Aorta (tissue), 5 donors: ENCODE results near the gene L2HGDH. TPM values are rescaled to one million over a fixed set of nuclear protein-coding genes. Genes with fewer than 3 reads are reported as not detected.

Source experiments
- ATAC-seq: fragments of 200-7000 bp; cut with Tn5 transposase; one replicate; pipeline ENCODE4 v1.9.1; 2022; ENCODE audit warnings: moderate library complexity; ENCODE audit not compliant: low FRiP score
- DNase-seq, 2 donors: peaks; one replicate each; pipeline ENCODE4 v3.0.0-alpha.2; 2020
- H3K27ac ChIP-seq, 2 donors: one replicate each; pipeline ENCODE4 v1.5.1; 2013; ENCODE audit warnings: low read length in 2 of 2, mild to moderate bottlenecking in 2 of 2, moderate library complexity in 2 of 2, control low read depth in 1 of 2, inconsistent platforms in 1 of 2, low read depth in 1 of 2
- H3K27me3 ChIP-seq, 2 donors: one replicate each; pipeline ENCODE4 v1.6.1; 2013; ENCODE audit warnings: control low read depth in 1 of 2, low read length in 1 of 2, mild to moderate bottlenecking in 1 of 2, moderate library complexity in 1 of 2; ENCODE audit not compliant: insufficient read depth in 2 of 2, control insufficient read depth in 1 of 2
- H3K36me3 ChIP-seq, 2 donors: one replicate each; pipeline ENCODE4 v1.6.1; 2013; ENCODE audit warnings: control low read depth in 1 of 2, low read length in 1 of 2, mild to moderate bottlenecking in 1 of 2; ENCODE audit not compliant: insufficient read depth in 2 of 2, control insufficient read depth in 1 of 2
- H3K4me1 ChIP-seq, 2 donors: one replicate each; pipeline ENCODE4 v1.6.1; 2013; ENCODE audit warnings: low read length in 2 of 2, control low read depth in 1 of 2, mild to moderate bottlenecking in 1 of 2, moderate library complexity in 1 of 2; ENCODE audit not compliant: insufficient read depth in 2 of 2, control insufficient read depth in 1 of 2
- H3K4me3 ChIP-seq, 2 donors: one replicate each; pipeline ENCODE4 v1.5.1; 2013; ENCODE audit warnings: low read length in 2 of 2, control low read depth in 1 of 2, mild to moderate bottlenecking in 1 of 2
- H3K9me3 ChIP-seq: one replicate; pipeline ENCODE4 v1.6.1; 2013; ENCODE audit warnings: mild to moderate bottlenecking, low read length; ENCODE audit not compliant: control insufficient read depth
- WGBS, 2 donors: extraction: QIAGEN DNeasy Blood & Tissue Kit; methylation state at CpG; one replicate each; pipeline ENCODE4 v1.1.7; 2013; 5-methylcytosine and 5-hydroxymethylcytosine counted together
- intact Hi-C, 2 donors: fragments of 100-400 bp; cut with DNase I; formaldehyde crosslinking; loops; one replicate each; pipeline versions ENCODE4 v1.14.2 to v1.15.0; 2022
- polyA plus RNA-seq, 2 donors: library from polyadenylated mRNA; stranded (reverse); fragments of 200-250 nt; gene quantifications; one replicate each; pipeline ENCODE4 v1.2.3, GENCODE V29; 2013
- total RNA-seq, 2 donors: library from RNA; stranded (reverse); fragmentation: NEBNext Ultra II Directional; extraction: Animal tissue kit (Norgen Biotek cat#: 25700); gene quantifications; one replicate each; pipeline ENCODE4 v1.2.1, GENCODE V29; 2021
- donor health status: healthy with polysubstance abuse.
- donor health status: Bipolar disorder and iron deficiency.
- donor health status: DM: no; HTN: no; CAD: no.
- donor health status: DM: no; HTN: no; CAD: no.
- donor health status: DM: yes; HTN: yes; CAD: no.

Gene L2HGDH
- total and polyA plus RNA-seq, 4 donors = 1.9 to 2.7 (median 2.3) TPM

GRCh38 chr14:50312734-50313054 lies 665 bp upstream of the L2HGDH start:
- Histone ChIP-seq H3K27me3 (no peaks in the 10 kb centered on the region), H3K36me3 (no peaks in the 10 kb centered on the region), H3K4me3 (peak overlapping the region; percentile 54 to 76), H3K9me3 (no peaks in the 10 kb centered on the region), H3K4me1 (no peaks in the 10 kb centered on the region), H3K27ac (peak overlapping the region in 1 of 2 donors; percentile 53)
- 3 to 4% methylated on average over 13 to 18 of the region's 18 CpGs for WGBS, 2 donors
- intact Hi-C loops = loop anchor here in 1 of 2 donors (5.0 kb wide), 1 partner anchor 80 kb away; the partner anchor contains the start of gene SOS2
- ATAC-seq = no peak
- no peak for DNase-seq

GRCh38 chr14:50311337-50311971 lies 575 bp downstream of the L2HGDH start:
- ATAC-seq (no peak), DNase-seq (no peak)
- Histone ChIP-seq H3K4me1 (no peaks in the 10 kb centered on the region), H3K36me3 (no peaks in the 10 kb centered on the region), H3K9me3 (no peaks in the 10 kb centered on the region), H3K27me3 (no peaks in the 10 kb centered on the region), H3K27ac (peak overlapping the region in 1 of 2 donors; percentile 26), H3K4me3 (peak overlapping the region; percentile 49 to 76)
- intact Hi-C loops = loop anchor here in 1 of 2 donors (5.0 kb wide), 1 partner anchor 79 kb away; the partner anchor contains the start of gene SOS2
- 2 to 4% methylated on average over 18 of the region's 18 CpGs for WGBS, 2 donors

- DNase-seq (no peak), ATAC-seq (no peak)
- Histone ChIP-seq H3K27ac (no peak overlapping the region), H3K4me1 (no peaks in the 10 kb centered on the region), H3K9me3 (no peaks in the 10 kb centered on the region), H3K4me3 (no peak overlapping the region), H3K36me3 (no peaks in the 10 kb centered on the region), H3K27me3 (no peaks in the 10 kb centered on the region)
- 95% methylated on average over 4 of the region's 4 CpGs for WGBS, 2 donors
- intact Hi-C loops = loop anchor here in 1 of 2 donors (5.0 kb wide), 1 partner anchor 78 kb away; the partner anchor contains the start of gene SOS2
These were observed 1.6 kb downstream of the L2HGDH start for GRCh38 chr14:50310445-50310844.

- 88 to 93% methylated on average over 4 of the region's 4 CpGs for WGBS, 2 donors
- Histone ChIP-seq H3K4me3 (no peak overlapping the region), H3K36me3 (no peaks in the 10 kb centered on the region), H3K4me1 (no peaks in the 10 kb centered on the region), H3K27ac (no peak overlapping the region), H3K27me3 (no peaks in the 10 kb centered on the region), H3K9me3 (no peaks in the 10 kb centered on the region)
- ATAC-seq (no peak), DNase-seq (no peak)
- intact Hi-C loops = no loop called here
These were observed 3.6 kb downstream of the L2HGDH start for GRCh38 chr14:50308363-50308915.

- intact Hi-C loops = no loop called here
- peaks cover 0 to 2% of the 10 kb centered on the region in 2 donors for H3K4me1 ChIP-seq
- DNase-seq = no peak
- H3K4me3 ChIP-seq = no peak overlapping the region
- H3K36me3 ChIP-seq = peaks cover 0 to 3% of the 10 kb centered on the region in 2 donors
- 96 to 97% methylated on average over 8 of the region's 8 CpGs for WGBS, 2 donors
- no peak for ATAC-seq
- H3K9me3 ChIP-seq = no peaks in the 10 kb centered on the region
- no peaks in the 10 kb centered on the region for H3K27me3 ChIP-seq
- no peak overlapping the region for H3K27ac ChIP-seq
These were observed 8.1 kb downstream of the L2HGDH start for GRCh38 chr14:50303744-50304471.

GRCh38 chr14:50301914-50302313 lies 10.1 kb downstream of the L2HGDH start:
- Histone ChIP-seq H3K4me3 (no peak overlapping the region), H3K27ac (no peak overlapping the region), H3K36me3 (peaks cover 0 to 3% of the 10 kb centered on the region in 2 donors), H3K4me1 (peaks cover 0 to 2% of the 10 kb centered on the region in 2 donors), H3K9me3 (no peaks in the 10 kb centered on the region), H3K27me3 (no peaks in the 10 kb centered on the region)
- DNase-seq (no peak), ATAC-seq (no peak)
- intact Hi-C loops = no loop called here

GRCh38 chr14:50299585-50299984 lies 12.4 kb downstream of the L2HGDH start:
- peaks cover 0 to 3% of the 10 kb centered on the region in 2 donors for H3K36me3 ChIP-seq
- H3K9me3 ChIP-seq = no peaks in the 10 kb centered on the region
- peaks cover 0 to 2% of the 10 kb centered on the region in 2 donors for H3K4me1 ChIP-seq
- 96 to 98% methylated on average over 2 of the region's 2 CpGs for WGBS, 2 donors
- DNase-seq (no peak), ATAC-seq (no peak)
- no peak overlapping the region for H3K27ac ChIP-seq
- H3K27me3 ChIP-seq = no peaks in the 10 kb centered on the region
- no peak overlapping the region for H3K4me3 ChIP-seq
- intact Hi-C loops = no loop called here

GRCh38 chr14:50290306-50290705 lies 21.7 kb downstream of the L2HGDH start:
- 90 to 97% methylated on average over 5 of the region's 5 CpGs for WGBS, 2 donors

More at GRCh38 chr14:50290306-50290705, 21.7 kb downstream of the L2HGDH start:
- peaks cover 0 to 3% of the 10 kb centered on the region in 2 donors for H3K36me3 ChIP-seq
- H3K27me3 ChIP-seq = no peaks in the 10 kb centered on the region
- H3K27ac ChIP-seq = no peak overlapping the region
- ATAC-seq (no peak), DNase-seq (no peak)
- H3K4me1 ChIP-seq = no peaks in the 10 kb centered on the region
- H3K4me3 ChIP-seq = no peak overlapping the region
- no peaks in the 10 kb centered on the region for H3K9me3 ChIP-seq
- intact Hi-C loops = no loop called here
